ENCODE measurements around the gene S100A14.

DNA sequence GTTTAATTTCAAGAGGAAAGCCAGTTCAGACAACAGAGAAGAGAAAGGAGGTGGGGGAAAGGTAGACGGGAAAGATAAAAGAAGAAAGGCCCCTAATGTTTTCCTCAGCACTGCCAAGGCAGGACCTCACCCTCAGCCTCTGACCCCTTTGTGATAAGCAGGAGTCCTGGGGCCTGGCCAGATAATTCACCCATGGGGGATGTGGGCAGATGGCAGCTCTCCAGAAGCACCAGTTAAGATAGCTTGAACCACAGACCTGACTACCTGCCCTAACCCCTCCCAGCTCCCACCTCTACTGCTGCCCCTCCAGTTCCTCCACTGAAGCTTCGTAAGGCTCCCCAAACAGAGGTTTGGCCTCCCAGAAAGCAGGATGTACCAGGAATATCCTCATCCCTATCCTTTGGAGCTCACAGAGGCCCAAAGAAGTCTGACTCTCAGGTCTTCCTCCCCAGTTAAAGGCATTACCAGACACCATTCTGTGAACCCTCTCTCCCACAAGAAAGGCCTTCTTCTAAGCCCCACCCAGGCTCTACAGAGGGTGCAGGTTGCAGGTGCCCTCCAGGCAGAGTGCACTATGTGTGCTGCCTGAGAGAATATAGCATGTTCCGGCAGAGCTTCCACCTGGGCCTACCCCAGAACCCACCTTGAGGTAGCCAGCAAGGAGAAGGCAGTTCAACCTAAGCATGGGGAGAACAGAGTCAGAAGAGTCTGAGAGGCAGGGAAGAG, 33.2 kb upstream of the S100A14 start:
- TF ChIP-seq, protein P1, sequence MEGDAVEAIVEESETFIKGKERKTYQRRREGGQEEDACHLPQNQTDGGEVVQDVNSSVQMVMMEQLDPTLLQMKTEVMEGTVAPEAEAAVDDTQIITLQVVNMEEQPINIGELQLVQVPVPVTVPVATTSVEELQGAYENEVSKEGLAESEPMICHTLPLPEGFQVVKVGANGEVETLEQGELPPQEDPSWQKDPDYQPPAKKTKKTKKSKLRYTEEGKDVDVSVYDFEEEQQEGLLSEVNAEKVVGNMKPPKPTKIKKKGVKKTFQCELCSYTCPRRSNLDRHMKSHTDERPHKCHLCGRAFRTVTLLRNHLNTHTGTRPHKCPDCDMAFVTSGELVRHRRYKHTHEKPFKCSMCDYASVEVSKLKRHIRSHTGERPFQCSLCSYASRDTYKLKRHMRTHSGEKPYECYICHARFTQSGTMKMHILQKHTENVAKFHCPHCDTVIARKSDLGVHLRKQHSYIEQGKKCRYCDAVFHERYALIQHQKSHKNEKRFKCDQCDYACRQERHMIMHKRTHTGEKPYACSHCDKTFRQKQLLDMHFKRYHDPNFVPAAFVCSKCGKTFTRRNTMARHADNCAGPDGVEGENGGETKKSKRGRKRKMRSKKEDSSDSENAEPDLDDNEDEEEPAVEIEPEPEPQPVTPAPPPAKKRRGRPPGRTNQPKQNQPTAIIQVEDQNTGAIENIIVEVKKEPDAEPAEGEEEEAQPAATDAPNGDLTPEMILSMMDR (IDR thresholded peaks at IDR 0.05), result no peak
- no peak for TF ChIP-seq POLR2A (IDR thresholded peaks at IDR 0.05)

Data from right lobe of liver (tissue), 4 donors.